Coronary artery (tissue), 2 donors: Measurements from ENCODE around the gene FBXW12.

Experiments
- DNase-seq: peaks from one replicate; pipeline ENCODE4 v3.0.0-alpha.2; 2017; ENCODE audit warnings: low spot score
- H3K27ac ChIP-seq, 2 donors: fragments of 200-600 bp; sonication (generic); one replicate each; pipeline ENCODE4 v1.5.1; 2016 to 2019
- H3K4me3 ChIP-seq: fragments of 200-600 bp; sonication (generic); 2 replicates; pipeline ENCODE4 v1.5.1; 2016; ENCODE audit warnings: mild to moderate bottlenecking, moderate library complexity
- CTCF ChIP-seq: fragments of 200-600 bp; sonication (generic); IDR thresholded peaks from one replicate; pipeline ENCODE4 v1.5.1; 2019; ENCODE audit warnings: antibody characterized with exemption

FBXW12 gene

GRCh38 chr3:48405343-48405881 is 33.4 kb downstream of the FBXW12 start:
- no peak for TF ChIP-seq CTCF
- Histone ChIP-seq H3K4me3 (no peak overlapping the region), H3K27ac (peak overlapping the region; percentile 89 to 94)
- peak; percentile 74 for DNase-seq

DNA sequence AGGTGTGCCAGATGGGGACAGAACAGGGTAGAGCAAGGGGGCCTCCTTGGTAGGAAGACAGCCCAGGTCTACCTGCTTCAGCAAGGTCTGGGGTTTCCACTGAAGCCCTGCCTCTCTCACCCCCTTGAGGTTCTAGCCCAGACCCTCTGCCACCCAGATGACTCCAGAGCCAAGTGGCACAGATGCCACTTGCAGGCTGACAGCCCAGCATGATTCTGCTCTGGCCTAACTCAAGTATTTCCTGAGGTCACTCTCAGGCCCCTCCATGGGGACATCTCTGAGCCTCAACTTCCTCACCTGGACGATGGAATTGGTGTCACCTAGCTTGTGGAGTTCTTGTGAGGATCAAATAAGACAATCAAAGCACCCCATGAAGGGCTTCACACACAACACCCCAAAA is 34.0 kb downstream of the FBXW12 start:
- H3K27ac ChIP-seq, result peak overlapping the region; percentile 89 to 94
- DNase-seq, result no peak
- H3K4me3 ChIP-seq, result no peak overlapping the region
- TF ChIP-seq CTCF, result no peak

DNA sequence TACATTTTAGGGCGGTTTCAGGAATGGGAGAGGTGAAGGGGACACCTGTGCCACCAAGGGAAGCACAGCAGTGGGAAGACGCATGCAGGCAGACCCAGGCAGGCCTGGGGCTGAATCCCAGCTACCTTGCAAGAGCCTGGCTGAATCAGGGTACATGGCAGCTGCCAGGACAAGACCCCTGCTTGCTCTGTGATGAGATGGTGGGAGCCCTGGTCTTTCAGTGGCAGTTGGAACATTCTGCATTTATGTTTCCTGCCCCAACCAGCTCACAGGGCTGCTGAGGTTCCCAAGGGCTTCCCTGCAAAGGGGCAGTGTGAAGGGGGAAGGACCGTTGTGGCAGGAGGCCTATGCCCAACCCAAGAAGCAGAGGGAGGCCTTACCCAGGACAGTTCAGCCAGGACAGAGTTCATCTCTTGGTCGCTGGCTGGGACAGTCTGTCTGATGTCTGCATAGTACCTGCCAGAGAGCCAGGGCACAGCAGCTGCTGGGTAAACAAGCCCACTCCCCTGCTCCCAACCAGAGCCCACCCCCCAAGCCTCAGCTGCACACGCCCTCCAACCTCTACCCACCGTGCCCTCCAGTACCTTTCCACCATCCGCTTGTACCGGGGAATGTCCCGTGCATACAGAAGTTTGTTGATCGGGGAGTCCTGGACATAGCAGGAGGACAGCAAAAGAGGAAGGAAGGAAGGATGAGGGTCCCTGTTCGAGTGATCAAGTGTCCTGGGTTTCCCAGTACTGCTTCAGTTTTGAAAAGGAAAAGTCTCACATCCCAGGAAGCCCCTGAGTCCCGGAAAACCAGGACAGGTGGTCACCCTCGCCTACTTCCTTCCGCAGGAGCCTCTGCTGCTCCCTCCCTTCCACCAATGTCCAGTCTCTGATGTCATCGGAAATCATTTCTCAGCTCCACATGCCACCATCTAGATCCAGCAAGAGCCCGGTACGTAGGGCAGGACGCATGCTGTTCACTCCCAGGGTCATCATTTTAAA is 34.7 kb downstream of the FBXW12 start:
- TF ChIP-seq CTCF, result no peak
- Histone ChIP-seq H3K27ac (peak overlapping the region in 1 of 2 donors; percentile 89), H3K4me3 (no peak overlapping the region)
- DNase-seq, result no peak

DNA sequence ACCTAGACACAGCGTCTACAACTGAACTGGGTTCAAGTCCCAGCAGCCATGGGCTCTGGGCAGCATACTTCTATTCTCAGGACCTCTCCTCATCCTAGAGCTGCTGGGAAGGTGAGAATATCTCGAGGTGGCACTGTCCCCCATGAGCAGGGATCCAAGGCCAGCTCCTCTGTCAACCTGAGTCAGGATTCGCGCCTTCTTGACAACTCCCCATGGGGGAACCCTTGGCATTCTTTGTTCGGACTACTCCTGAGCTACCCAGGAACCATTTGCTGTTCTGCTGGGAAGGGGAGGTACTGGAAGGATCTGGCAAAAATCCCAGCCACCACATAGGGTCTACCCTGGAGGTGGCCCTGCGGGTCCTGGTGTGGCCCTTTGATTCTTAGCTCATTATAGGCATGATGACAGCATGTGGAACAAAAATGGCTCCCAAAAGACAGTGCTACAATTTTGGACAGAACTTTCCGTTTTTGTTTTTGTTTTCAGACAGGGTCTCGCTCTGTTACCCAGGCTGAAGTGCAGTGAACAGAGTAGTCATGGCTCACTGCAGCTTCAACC is 35.6 kb downstream of the FBXW12 start:
- DNase-seq, result no peak
- Histone ChIP-seq H3K4me3 (no peak overlapping the region), H3K27ac (peak overlapping the region in 1 of 2 donors; percentile 38)
- TF ChIP-seq CTCF, result no peak

- no peak for TF ChIP-seq CTCF
- Histone ChIP-seq H3K27ac (peak overlapping the region in 1 of 2 donors; percentile 38), H3K4me3 (no peak overlapping the region)
- peak; percentile 71 for DNase-seq
Observed at GRCh38 chr3:48408823-48409281, 36.8 kb downstream of the FBXW12 start.

- TF ChIP-seq CTCF, result no peak
- Histone ChIP-seq H3K27ac (peak overlapping the region in 1 of 2 donors; percentile 38), H3K4me3 (no peak overlapping the region)
- peak; percentile 70 for DNase-seq
Observed at GRCh38 chr3:48409291-48410201, 37.5 kb downstream of the FBXW12 start.
